HCT116 (cell line): ENCODE results near the gene TBC1D2. TPM values are rescaled to one million over a fixed set of nuclear protein-coding genes. Genes with fewer than 3 reads are reported as not detected.

ENCODE experiments used
- ATAC-seq: fragments of 200-7000 bp; cut with Tn5 transposase; 2 replicates; pipeline ENCODE4 v1.9.1; 2020; ENCODE audit warnings: mild to moderate bottlenecking, moderate library complexity
- BruUV-seq: library from RNA; stranded (reverse); fragments of 400-500 nt; replicated peaks from 2 replicates; lab custom pipeline; 2021; lab: Mats Ljungman, UMichigan
- CTCF ChIA-PET: fragments of 300-600 bp; sonication (Branson Sonifier 250); formaldehyde crosslinking; loops from one replicate; lab custom pipeline; 2021; ENCODE audit warnings: antibody characterized with exemption; lab: Charles Lee
- POLR2A ChIA-PET: fragments of 300-600, 350-600 bp; sonication (Branson Sonifier 250); formaldehyde crosslinking; loops from one replicate; lab custom pipeline; 2021; ENCODE audit warnings: antibody characterized with exemption; lab: Charles Lee
- RAD21 ChIA-PET, 2 experiments: fragments of 300-600 bp; sonication (Branson Sonifier 250); formaldehyde crosslinking; loops; one replicate each; lab custom pipeline; 2023; ENCODE audit warnings: low total read pairs in 2 of 2; ENCODE audit not compliant: uncharacterized antibody in 2 of 2, unreplicated experiment in 2 of 2, low non-redundant PET in 1 of 2; lab: Charles Lee
- DNase-seq: peaks from one replicate; pipeline ENCODE4 v3.0.0-alpha.2; 2010; ENCODE audit warnings: low read depth, low spot score
- H2AFZ ChIP-seq: fragments of 200-600 bp; shearing (Covaris generic), sonication (generic); 2 replicates; pipeline ENCODE4 v1.6.1; 2017; ENCODE audit warnings: low read depth, mixed run types, mixed read lengths, antibody characterized with exemption, low read length; ENCODE audit not compliant: poor library complexity, severe bottlenecking
- H3K27ac ChIP-seq: 2 replicates; pipeline ENCODE4 v1.5.1; 2012; ENCODE audit warnings: low read depth, low read length
- H3K27me3 ChIP-seq: fragments of 200-600 bp; sonication (generic); 2 replicates; pipeline ENCODE4 v1.6.1; 2016; ENCODE audit warnings: mixed run types, low read length, mixed read lengths; ENCODE audit not compliant: insufficient read depth
- H3K36me3 ChIP-seq, 2 experiments: fragments of 200-500 bp in 1 of 2; fragments of 200-600 bp in 1 of 2; sonication (Bioruptor generic) in 1 of 2; sonication (generic) in 1 of 2; 2 replicates each; pipeline versions ENCODE4 v1.5.1 to v1.6.1; 2014 to 2016; ENCODE audit warnings: low read length in 2 of 2, inconsistent platforms in 1 of 2, mixed read lengths in 1 of 2, mixed run types in 1 of 2; ENCODE audit not compliant: insufficient read depth in 2 of 2, control insufficient read depth in 1 of 2
- H3K4me1 ChIP-seq, 2 experiments: fragments of 200-600 bp in 1 of 2; sonication (generic) in 1 of 2; 2 replicates each; pipeline versions ENCODE4 v1.5.1 to v1.6.1; 2012 to 2017; ENCODE audit warnings: low read length in 2 of 2, inconsistent platforms in 1 of 2, mild to moderate bottlenecking in 1 of 2, mixed read lengths in 1 of 2, mixed run types in 1 of 2, moderate library complexity in 1 of 2; ENCODE audit not compliant: insufficient read depth in 2 of 2, control insufficient read depth in 1 of 2
- H3K4me2 ChIP-seq: fragments of 200-600 bp; sonication (generic); 2 replicates; pipeline ENCODE4 v1.6.1; 2017; ENCODE audit warnings: mixed run types, low read length, mixed read lengths
- H3K4me3 ChIP-seq, 2 experiments: fragments of 200-600 bp in 1 of 2; sonication (generic) in 1 of 2; replicated peaks in 1 of 2; 2 replicates each; pipeline ENCODE4 v1.5.1; 2011 to 2016; ENCODE audit warnings: low read length in 2 of 2, control low read depth in 1 of 2, low read depth in 1 of 2, mild to moderate bottlenecking in 1 of 2, mixed read lengths in 1 of 2, mixed run types in 1 of 2
- H3K79me2 ChIP-seq: fragments of 200-600 bp; sonication (generic); 2 replicates; pipeline ENCODE4 v1.6.1; 2017; ENCODE audit warnings: mild to moderate bottlenecking, mixed run types, low read length, moderate library complexity, mixed read lengths; ENCODE audit not compliant: insufficient read depth
- H3K9ac ChIP-seq: fragments of 200-600 bp; sonication (generic); 2 replicates; pipeline ENCODE4 v1.6.1; 2016; ENCODE audit warnings: low read length, mixed read lengths
- H3K9me2 ChIP-seq: fragments of 200-600 bp; sonication (generic), shearing (Covaris generic); 2 replicates; pipeline ENCODE4 v1.6.1; 2017; ENCODE audit warnings: mixed run types, mild to moderate bottlenecking, moderate library complexity; ENCODE audit not compliant: insufficient read depth
- H3K9me3 ChIP-seq, 2 experiments: fragments of 200-500 bp in 1 of 2; fragments of 200-600 bp in 1 of 2; sonication (Bioruptor generic) in 1 of 2; sonication (generic) in 1 of 2; 2 replicates each; pipeline ENCODE4 v1.6.1; 2014 to 2017; ENCODE audit warnings: low read length in 2 of 2, mixed read lengths in 2 of 2, inconsistent platforms in 1 of 2, low read depth in 1 of 2, mild to moderate bottlenecking in 1 of 2, mixed run types in 1 of 2, moderate library complexity in 1 of 2; ENCODE audit not compliant: control insufficient read depth in 1 of 2, insufficient read depth in 1 of 2
- H4K20me1 ChIP-seq: fragments of 200-600 bp; sonication (generic), shearing (Covaris generic); 2 replicates; pipeline ENCODE4 v1.6.1; 2017; ENCODE audit warnings: mixed run types, mild to moderate bottlenecking, moderate library complexity; ENCODE audit not compliant: insufficient read depth
- ATF3 ChIP-seq: IDR thresholded peaks from 2 replicates; pipeline ENCODE4 v1.6.1; 2012
- CBX3 ChIP-seq: IDR thresholded peaks from 2 replicates; pipeline ENCODE4 v1.6.1; 2012; ENCODE audit warnings: low read depth
- CEBPB ChIP-seq: IDR thresholded peaks from 2 replicates; pipeline ENCODE4 v1.6.1; 2012; ENCODE audit warnings: low read depth
- CTCF ChIP-seq, 3 experiments: fragments of 200-600 bp in 1 of 3; sonication (generic) in 1 of 3; IDR thresholded peaks in 2 of 3; conservative IDR thresholded peaks in 1 of 3; 2 replicates each; pipeline ENCODE4 v1.5.1; 2012 to 2017; ENCODE audit warnings: low read depth in 2 of 3, low read length in 2 of 3, antibody characterized with exemption in 1 of 3, borderline replicate concordance in 1 of 3, control low read depth in 1 of 3, mild to moderate bottlenecking in 1 of 3, mixed read lengths in 1 of 3, mixed run types in 1 of 3, moderate library complexity in 1 of 3; ENCODE audit not compliant: insufficient read depth in 1 of 3
- EGR1 ChIP-seq: IDR thresholded peaks from 2 replicates; pipeline ENCODE4 v1.6.1; 2012; ENCODE audit warnings: low read depth
- ELF1 ChIP-seq: IDR thresholded peaks from 2 replicates; pipeline ENCODE4 v1.6.1; 2012; ENCODE audit warnings: low read depth, borderline replicate concordance
- EZH2 ChIP-seq: fragments of 200-600 bp; sonication (generic); IDR thresholded peaks from 2 replicates; pipeline ENCODE4 v1.6.1; 2017; ENCODE audit warnings: antibody characterized with exemption, mixed run types
- EZH2phosphoT487 ChIP-seq: fragments of 200-600 bp; IDR thresholded peaks from 2 replicates; pipeline ENCODE4 v1.6.1; 2018; ENCODE audit warnings: antibody characterized with exemption, borderline replicate concordance
- FOSL1 ChIP-seq: IDR thresholded peaks from 2 replicates; pipeline ENCODE4 v1.6.1; 2012; ENCODE audit warnings: low read depth
- JUND ChIP-seq: IDR thresholded peaks from 2 replicates; pipeline ENCODE4 v1.6.1; 2012
- POLR2A ChIP-seq: IDR thresholded peaks from 2 replicates; pipeline ENCODE4 v1.7.0; 2011; ENCODE audit warnings: borderline replicate concordance; ENCODE audit not compliant: insufficient read depth, insufficient read length; ENCODE audit errors: extremely low read depth
- POLR2AphosphoS5 ChIP-seq: IDR thresholded peaks from 2 replicates; pipeline ENCODE4 v1.6.1; 2011; ENCODE audit warnings: mild to moderate bottlenecking, low read depth, low read length, moderate library complexity
- SP1 ChIP-seq: IDR thresholded peaks from 2 replicates; pipeline ENCODE4 v1.6.1; 2012; ENCODE audit warnings: low read depth
- SRF ChIP-seq: IDR thresholded peaks from 2 replicates; pipeline ENCODE4 v1.6.1; 2012; ENCODE audit warnings: low read depth
- TCF7L2 ChIP-seq: IDR thresholded peaks from 2 replicates; pipeline ENCODE4 v1.7.0; 2011; ENCODE audit warnings: borderline replicate concordance, inconsistent platforms; ENCODE audit not compliant: insufficient read depth, insufficient read length; ENCODE audit errors: extremely low read depth
- intact Hi-C: fragments of 100-400 bp; cut with micrococcal nuclease; formaldehyde crosslinking; loops from 2 replicates; pipeline ENCODE4 v1.10.0; 2022
- total RNA-seq: library from RNA; stranded (reverse); gene quantifications from one replicate; pipeline ENCODE4 v1.2.1, GENCODE V29; 2021; ENCODE audit not compliant: unreplicated experiment
- TF ChIP-seq, protein P1 (sequence below): IDR thresholded peaks from 2 replicates; pipeline ENCODE4 v1.6.1; 2012

TBC1D2 gene
- total RNA-seq, 1 experiment from 2014 or later, result 9.8 TPM

DNA sequence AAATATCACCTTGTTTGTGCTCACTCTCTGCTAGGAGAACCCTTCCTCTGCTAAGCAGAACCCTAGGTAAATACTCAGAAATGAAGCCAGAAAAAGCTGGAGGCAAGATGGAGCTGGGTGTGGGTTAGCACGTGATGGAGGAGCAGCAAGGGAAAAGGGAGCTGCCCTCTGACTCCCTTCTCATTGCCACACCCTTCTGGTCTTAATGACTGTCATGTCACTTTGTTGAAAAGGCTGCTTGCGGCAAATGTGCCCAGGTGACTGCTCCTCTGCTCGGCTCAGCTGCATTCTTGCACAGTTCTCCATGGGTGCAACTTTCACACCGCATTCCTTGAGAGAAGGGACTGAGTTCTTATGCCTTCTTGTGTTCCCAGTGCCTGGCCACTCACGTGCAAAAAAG lies 36.4 kb upstream of the TBC1D2 start:
- RAD21 ChIA-PET, result no interaction called here
- no peak for DNase-seq
- Histone ChIP-seq H3K4me1 (no peaks in the 10 kb centered on the region), H3K9me3 (no peaks in the 10 kb centered on the region), H3K9me2 (no peaks in the 10 kb centered on the region), H3K79me2 (no peaks in the 10 kb centered on the region), H3K4me2 (no peak overlapping the region), H3K27me3 (no peaks in the 10 kb centered on the region), H3K27ac (no peak overlapping the region), H4K20me1 (no peaks in the 10 kb centered on the region), H3K36me3 (no peaks in the 10 kb centered on the region), H2AFZ (no peak overlapping the region), H3K9ac (no peak overlapping the region), H3K4me3 (no peak overlapping the region)
- no peak for ATAC-seq
- CTCF ChIA-PET, result no interaction called here
- TF ChIP-seq CEBPB, result no peak
- TF ChIP-seq SRF, result no peak
- TF ChIP-seq SP1, result no peak
- TF ChIP-seq ELF1, result no peak
- no peak for TF ChIP-seq TCF7L2
- no peak for TF ChIP-seq ATF3
- TF ChIP-seq POLR2A, result no peak
- no peak for TF ChIP-seq EZH2phosphoT487
- no peak for TF ChIP-seq POLR2AphosphoS5
- TF ChIP-seq FOSL1, result no peak
- TF ChIP-seq CBX3, result no peak
- TF ChIP-seq CTCF (IDR thresholded peaks at IDR 0.05 in 2 of 3, conservative IDR thresholded peaks at IDR 0.05 in 1 of 3; ENCODE audit: borderline replicate concordance in 1 of 3, insufficient read depth in 1 of 3, low read depth in 2 of 3, low read length in 2 of 3), result no peak
- no peak for TF ChIP-seq JUND
- TF ChIP-seq, protein P1, sequence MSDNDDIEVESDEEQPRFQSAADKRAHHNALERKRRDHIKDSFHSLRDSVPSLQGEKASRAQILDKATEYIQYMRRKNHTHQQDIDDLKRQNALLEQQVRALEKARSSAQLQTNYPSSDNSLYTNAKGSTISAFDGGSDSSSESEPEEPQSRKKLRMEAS, result no peak
- TF ChIP-seq EGR1, result no peak
- no peak for TF ChIP-seq EZH2
- intact Hi-C loops, result no loop called here
- no TSS peak for BruUV-seq
- POLR2A ChIA-PET, result no interaction called here
